Common myeloid progenitor, CD34-positive (primary cell): ENCODE measurements around the gene PIBF1.

Experiments
- CTCF ChIA-PET: fragments of 350-600 bp; sonication (Branson Sonifier 250); formaldehyde crosslinking; loops from one replicate; lab custom pipeline; 2021; ENCODE audit warnings: antibody characterized with exemption; lab: Charles Lee
- POLR2A ChIA-PET: fragments of 350-600 bp; sonication (Branson Sonifier 250); formaldehyde crosslinking; loops from one replicate; lab custom pipeline; 2021; ENCODE audit warnings: antibody characterized with exemption; lab: Charles Lee
- DNase-seq, 3 donors: peaks; one replicate each; pipeline versions ENCODE4 v3.0.0 to v3.0.0-alpha.2; 2013
- H3K27ac ChIP-seq, 2 experiments: 1 replicate in 1 of 2; 2 replicates in 1 of 2; pipeline ENCODE4 v1.7.0; 2013; ENCODE audit warnings: inconsistent platforms in 2 of 2, low read length in 2 of 2, mild to moderate bottlenecking in 2 of 2, low read depth in 1 of 2, moderate library complexity in 1 of 2; ENCODE audit not compliant: severe bottlenecking in 2 of 2, insufficient read depth in 1 of 2, poor library complexity in 1 of 2
- H3K27me3 ChIP-seq, 5 experiments: replicated peaks in 2 of 5; 1 replicate in 3 of 5; 2 replicates in 2 of 5; pipeline versions ENCODE4 v1.6.1 to v1.7.0; 2013; ENCODE audit warnings: low read length in 4 of 5, mild to moderate bottlenecking in 2 of 5, moderate library complexity in 2 of 5, inconsistent platforms in 1 of 5; ENCODE audit not compliant: insufficient read depth in 5 of 5, control insufficient read depth in 4 of 5
- H3K36me3 ChIP-seq, 4 experiments: 1 replicate in 2 of 4; 2 replicates in 2 of 4; pipeline versions ENCODE4 v1.6.1 to v1.7.0; 2013; ENCODE audit warnings: low read length in 3 of 4, control low read depth in 1 of 4, mild to moderate bottlenecking in 1 of 4; ENCODE audit not compliant: control insufficient read depth in 4 of 4, insufficient read depth in 4 of 4
- H3K4me1 ChIP-seq, 4 experiments: 1 replicate in 3 of 4; 2 replicates in 1 of 4; pipeline versions ENCODE4 v1.6.1 to v1.7.1; 2013; ENCODE audit warnings: low read length in 3 of 4, mild to moderate bottlenecking in 3 of 4, control low read depth in 1 of 4, inconsistent platforms in 1 of 4, moderate library complexity in 1 of 4; ENCODE audit not compliant: control insufficient read depth in 4 of 4, insufficient read depth in 4 of 4; ENCODE audit errors: control extremely low read depth in 1 of 4
- H3K4me3 ChIP-seq, 7 experiments: 1 replicate in 4 of 7; 2 replicates in 3 of 7; pipeline versions ENCODE4 v1.5.1 to v1.7.0; 2013; ENCODE audit warnings: mild to moderate bottlenecking in 7 of 7, low read length in 6 of 7, moderate library complexity in 6 of 7, inconsistent platforms in 2 of 7, low read depth in 2 of 7, control low read depth in 1 of 7; ENCODE audit not compliant: insufficient read depth in 4 of 7, control insufficient read depth in 1 of 7; ENCODE audit errors: extremely low read depth in 1 of 7
- H3K9me3 ChIP-seq, 5 experiments: 1 replicate in 4 of 5; 2 replicates in 1 of 5; pipeline versions ENCODE4 v1.6.1 to v1.7.1; 2013; ENCODE audit warnings: low read length in 4 of 5, mild to moderate bottlenecking in 2 of 5, inconsistent platforms in 1 of 5, low read depth in 1 of 5, moderate library complexity in 1 of 5; ENCODE audit not compliant: control insufficient read depth in 4 of 5, insufficient read depth in 2 of 5; ENCODE audit errors: control extremely low read depth in 1 of 5
- WGBS: methylation state at CpG from one replicate; pipeline ENCODE4 v1.1.5; 2013; ENCODE audit not compliant: insufficient coverage; 5-methylcytosine and 5-hydroxymethylcytosine counted together

Gene PIBF1

GRCh38 chr13:73065036-73065435 lies 283.1 kb downstream of the PIBF1 start:
- 83% methylated on average over 1 of the region's 2 CpGs for WGBS
- H3K4me1 ChIP-seq, result peaks cover 0 to 19% (median 4%) of the 10 kb centered on the region in 4 experiments
- no peaks in the 10 kb centered on the region for H3K9me3 ChIP-seq
- no peak overlapping the region for H3K27ac ChIP-seq
- DNase-seq, result peak in 2 of 3 donors; percentile 53 to 58
- POLR2A ChIA-PET, result no interaction called here
- CTCF ChIA-PET, result interaction anchor here (1.3 kb wide), 1 partner anchor 8 kb away, joined by 3 read pairs; no protein-coding TSS in a partner anchor
- H3K36me3 ChIP-seq, result peaks cover 0 to 5% (median 0%) of the 10 kb centered on the region in 4 experiments
- peaks cover 0 to 2% (median 0%) of the 10 kb centered on the region in 5 experiments for H3K27me3 ChIP-seq
- H3K4me3 ChIP-seq, result no peak overlapping the region

- DNase-seq, result no peak
- H3K4me1 ChIP-seq, result peaks cover 0 to 11% (median 0%) of the 10 kb centered on the region in 4 experiments
- CTCF ChIA-PET, result no interaction called here
- 96% methylated on average over 6 of the region's 7 CpGs for WGBS
- H3K27ac ChIP-seq, result no peak overlapping the region
- H3K4me3 ChIP-seq, result no peak overlapping the region
- peaks cover 0 to 5% (median 0%) of the 10 kb centered on the region in 4 experiments for H3K36me3 ChIP-seq
- POLR2A ChIA-PET, result no interaction called here
- H3K9me3 ChIP-seq, result no peaks in the 10 kb centered on the region
- H3K27me3 ChIP-seq, result peaks cover 0 to under 1% (median 0%) of the 10 kb centered on the region in 5 experiments
These were observed 283.9 kb downstream of the PIBF1 start for GRCh38 chr13:73065665-73066340.
